ENCODE measurements around the gene SUGT1.
"Not testable (repeated sequence)": the region's sequence is repeated elsewhere in the genome, so short reads cannot be mapped to it uniquely, and the experiment has no call there.

DNA sequence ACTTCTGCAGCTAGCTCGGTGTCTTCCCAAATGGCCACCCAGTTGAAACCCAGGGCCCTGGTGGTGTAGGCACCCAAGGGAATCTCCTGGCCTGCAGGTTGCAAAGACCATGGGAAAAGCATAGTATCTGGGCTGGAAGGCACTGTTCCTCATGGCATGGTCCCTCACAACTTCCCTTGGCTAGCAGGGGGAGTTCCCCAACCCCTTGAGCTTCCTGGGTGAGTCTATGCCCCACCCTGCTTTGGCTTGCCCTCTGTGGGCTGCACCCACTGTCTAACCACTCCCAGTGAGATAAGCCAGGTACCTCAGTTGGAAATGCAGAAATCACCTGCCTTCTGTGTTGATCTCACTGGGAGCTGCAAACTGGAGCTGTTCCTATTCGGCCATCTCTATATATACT is 68.7 kb downstream of the SUGT1 start:
- TF ChIP-seq, protein P1, sequence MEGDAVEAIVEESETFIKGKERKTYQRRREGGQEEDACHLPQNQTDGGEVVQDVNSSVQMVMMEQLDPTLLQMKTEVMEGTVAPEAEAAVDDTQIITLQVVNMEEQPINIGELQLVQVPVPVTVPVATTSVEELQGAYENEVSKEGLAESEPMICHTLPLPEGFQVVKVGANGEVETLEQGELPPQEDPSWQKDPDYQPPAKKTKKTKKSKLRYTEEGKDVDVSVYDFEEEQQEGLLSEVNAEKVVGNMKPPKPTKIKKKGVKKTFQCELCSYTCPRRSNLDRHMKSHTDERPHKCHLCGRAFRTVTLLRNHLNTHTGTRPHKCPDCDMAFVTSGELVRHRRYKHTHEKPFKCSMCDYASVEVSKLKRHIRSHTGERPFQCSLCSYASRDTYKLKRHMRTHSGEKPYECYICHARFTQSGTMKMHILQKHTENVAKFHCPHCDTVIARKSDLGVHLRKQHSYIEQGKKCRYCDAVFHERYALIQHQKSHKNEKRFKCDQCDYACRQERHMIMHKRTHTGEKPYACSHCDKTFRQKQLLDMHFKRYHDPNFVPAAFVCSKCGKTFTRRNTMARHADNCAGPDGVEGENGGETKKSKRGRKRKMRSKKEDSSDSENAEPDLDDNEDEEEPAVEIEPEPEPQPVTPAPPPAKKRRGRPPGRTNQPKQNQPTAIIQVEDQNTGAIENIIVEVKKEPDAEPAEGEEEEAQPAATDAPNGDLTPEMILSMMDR (conservative IDR thresholded peaks at IDR 0.05; ENCODE audit: low read depth, low read length), result not testable (repeated sequence)
- not testable (repeated sequence) for TF ChIP-seq EZH2 (IDR thresholded peaks at IDR 0.05; ENCODE audit: borderline replicate concordance, low read depth, low read length, poor library complexity, severe bottlenecking)
